ENCODE measurements around the gene MTNR1A.

MTNR1A gene

GRCh38 chr4:186487726-186488125, 67.6 kb downstream of the MTNR1A start:
- DNase-seq (ENCODE audit: low spot score): no peak
- TF ChIP-seq CTCF (IDR thresholded peaks at IDR 0.05; ENCODE audit: extremely low read depth, missing control alignments): no peak

GRCh38 chr4:186486172-186486571, 69.2 kb downstream of the MTNR1A start:
- no peak for TF ChIP-seq CTCF (IDR thresholded peaks at IDR 0.05; ENCODE audit: extremely low read depth, missing control alignments)
- no peak for DNase-seq (ENCODE audit: low spot score)

GRCh38 chr4:186485561-186486062, 69.8 kb downstream of the MTNR1A start:
- no peak for TF ChIP-seq CTCF (IDR thresholded peaks at IDR 0.05; ENCODE audit: extremely low read depth, missing control alignments)
- no peak for DNase-seq (ENCODE audit: low spot score)

- no peak for TF ChIP-seq CTCF (IDR thresholded peaks at IDR 0.05; ENCODE audit: extremely low read depth, missing control alignments)
- no peak for DNase-seq (ENCODE audit: low spot score)
These were observed 70.2 kb downstream of the MTNR1A start for GRCh38 chr4:186485150-186485549.

- no peak for TF ChIP-seq CTCF (IDR thresholded peaks at IDR 0.05; ENCODE audit: extremely low read depth, missing control alignments)
- no peak for DNase-seq (ENCODE audit: low spot score)
These were observed 71.7 kb downstream of the MTNR1A start for GRCh38 chr4:186483656-186484055.
